ENCODE data around the gene ARHGAP6. TPM values are rescaled to one million over a fixed set of nuclear protein-coding genes. Genes with fewer than 3 reads are reported as not detected.

The ARHGAP6 gene
- total and polyA plus RNA-seq, 2 of the 4 experiments (the other 2 are of a cell fraction) = 1.4 to 1.8 TPM

GRCh38 chrX:11401966-11402365 is 263.8 kb downstream of the ARHGAP6 start:
- in situ Hi-C loops (cut with MboI; ENCODE audit: low sequenced_read_pairs) = no loop called here
- Histone ChIP-seq H2AFZ (replicated peaks; ENCODE audit: low read length, poor library complexity) (no peak overlapping the region), H3K79me1 (ENCODE audit: low read depth in 1 of 2, low read length in 2 of 2) (no peaks in the 10 kb centered on the region), H3K56ac (ENCODE audit: extremely low read depth, insufficient read depth, low read length) (no peak overlapping the region), H3K23ac (ENCODE audit: low read depth, low read length) (no peak overlapping the region), H3K14ac (replicated peaks; ENCODE audit: low read depth, low read length) (no peak overlapping the region), H4K20me1 (ENCODE audit: insufficient read depth, low read length) (no peaks in the 10 kb centered on the region), H3K9me1 (ENCODE audit: insufficient read depth, low read length) (no peaks in the 10 kb centered on the region), H3K27me3 (ENCODE audit: control insufficient read depth, insufficient read depth, low read length) (no peaks in the 10 kb centered on the region), H3K4me1 (ENCODE audit: control insufficient read depth, insufficient read depth, low read length) (0 out of 2 replicates have a peak, but pooled peaks cover 4% of the 10 kb centered on the region), H3K27ac (ENCODE audit: insufficient read depth, low read length) (no peak overlapping the region), H2BK120ac (ENCODE audit: low read depth, low read length) (no peak overlapping the region), H4K8ac (ENCODE audit: low read depth in 2 of 2, low read length in 2 of 2) (no peak overlapping the region), H3K36me3 (ENCODE audit: control insufficient read depth, insufficient read depth, low read length) (no peaks in the 10 kb centered on the region), H2AK5ac (ENCODE audit: low read depth, low read length) (no peak overlapping the region), H3K4ac (ENCODE audit: low read depth, low read length) (no peak overlapping the region), H2AK9ac (replicated peaks; ENCODE audit: low read depth, low read length, poor library complexity) (no peak overlapping the region), H3K18ac (ENCODE audit: low read depth, low read length) (no peak overlapping the region), H4K91ac (ENCODE audit: insufficient read depth, low read depth, low read length) (no peak overlapping the region), H3K9me3 (ENCODE audit: control insufficient read depth, insufficient read depth, low read length) (no peaks in the 10 kb centered on the region), H2BK20ac (ENCODE audit: low read depth, low read length) (no peak overlapping the region), H2BK15ac (ENCODE audit: low read depth, low read length) (no peak overlapping the region), H3K4me2 (ENCODE audit: low read depth, low read length) (no peak overlapping the region), H3K9ac (ENCODE audit: low read depth, low read length) (no peak overlapping the region), H2BK5ac (ENCODE audit: low read depth, low read length, poor library complexity, severe bottlenecking) (no peak overlapping the region), H3K4me3 (ENCODE audit: insufficient read depth, low read depth, low read length) (no peak overlapping the region), H4K5ac (ENCODE audit: low read depth, low read length) (no peak overlapping the region)
- ChIA-PET POLR2A (ENCODE audit: unreplicated experiment) (no interaction called here), CTCF (interaction anchor here (0.5 kb wide), 1 partner anchor 127 kb away, joined by 3 read pairs; no protein-coding TSS in a partner anchor)
- no CpG with 5 or more reads among the region's 2 CpGs for WGBS, 2 experiments (ENCODE audit: extremely low coverage in 2 of 2, insufficient read length in 1 of 2)
- no TSS peak for BruUV-seq (replicated peaks)
- intact Hi-C loops (cut with micrococcal nuclease) = no loop called here
- dilution Hi-C loops (cut with HindIII; ENCODE audit: low sequenced_read_pairs, unreplicated experiment) = no loop called here
- no peak for ATAC-seq (ENCODE audit: low read depth)
- no peak for TF ChIP-seq MXI1 (IDR thresholded peaks at IDR 0.05; ENCODE audit: borderline replicate concordance, low read depth, low read length)
- no peak for TF ChIP-seq RAD21 (IDR thresholded peaks at IDR 0.05; ENCODE audit: low read length)
- TF ChIP-seq SMC3 (IDR thresholded peaks at IDR 0.05; ENCODE audit: low read depth, low read length) = no peak
- TF ChIP-seq CHD1 (IDR thresholded peaks at IDR 0.05; ENCODE audit: low read depth, low read length) = no peak
- TF ChIP-seq NFE2L2 (IDR thresholded peaks at IDR 0.05; ENCODE audit: low read depth, low read length) = no peak
- no peak for TF ChIP-seq FOS (IDR thresholded peaks at IDR 0.05; ENCODE audit: low read depth, low read length)
- TF ChIP-seq, protein P1, sequence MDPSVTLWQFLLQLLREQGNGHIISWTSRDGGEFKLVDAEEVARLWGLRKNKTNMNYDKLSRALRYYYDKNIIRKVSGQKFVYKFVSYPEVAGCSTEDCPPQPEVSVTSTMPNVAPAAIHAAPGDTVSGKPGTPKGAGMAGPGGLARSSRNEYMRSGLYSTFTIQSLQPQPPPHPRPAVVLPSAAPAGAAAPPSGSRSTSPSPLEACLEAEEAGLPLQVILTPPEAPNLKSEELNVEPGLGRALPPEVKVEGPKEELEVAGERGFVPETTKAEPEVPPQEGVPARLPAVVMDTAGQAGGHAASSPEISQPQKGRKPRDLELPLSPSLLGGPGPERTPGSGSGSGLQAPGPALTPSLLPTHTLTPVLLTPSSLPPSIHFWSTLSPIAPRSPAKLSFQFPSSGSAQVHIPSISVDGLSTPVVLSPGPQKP (IDR thresholded peaks at IDR 0.05; ENCODE audit: borderline replicate concordance, low read depth, low read length) = no peak
- TF ChIP-seq RCOR1 (IDR thresholded peaks at IDR 0.05; ENCODE audit: insufficient replicate concordance, low read length) = no peak
- TF ChIP-seq MAFK (IDR thresholded peaks at IDR 0.05; ENCODE audit: low read depth, low read length) = no peak
- TF ChIP-seq BHLHE40 (IDR thresholded peaks at IDR 0.05; ENCODE audit: low read depth, low read length) = no peak
- TF ChIP-seq POLR2A (IDR thresholded peaks at IDR 0.05; ENCODE audit: low read depth, low read length) = no peak
- no peak for TF ChIP-seq CEBPB (IDR thresholded peaks at IDR 0.05; ENCODE audit: low read depth, low read length)
- TF ChIP-seq RFX5 (IDR thresholded peaks at IDR 0.05; ENCODE audit: low read depth, low read length) = no peak
- TF ChIP-seq MAZ (IDR thresholded peaks at IDR 0.05; ENCODE audit: borderline replicate concordance, low read depth, low read length) = no peak
- TF ChIP-seq, protein P2, sequence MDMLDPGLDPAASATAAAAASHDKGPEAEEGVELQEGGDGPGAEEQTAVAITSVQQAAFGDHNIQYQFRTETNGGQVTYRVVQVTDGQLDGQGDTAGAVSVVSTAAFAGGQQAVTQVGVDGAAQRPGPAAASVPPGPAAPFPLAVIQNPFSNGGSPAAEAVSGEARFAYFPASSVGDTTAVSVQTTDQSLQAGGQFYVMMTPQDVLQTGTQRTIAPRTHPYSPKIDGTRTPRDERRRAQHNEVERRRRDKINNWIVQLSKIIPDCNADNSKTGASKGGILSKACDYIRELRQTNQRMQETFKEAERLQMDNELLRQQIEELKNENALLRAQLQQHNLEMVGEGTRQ (IDR thresholded peaks at IDR 0.05; ENCODE audit: low read depth, low read length) = no peak
- TF ChIP-seq CTCF (conservative IDR thresholded peaks at IDR 0.05; ENCODE audit: low read depth, low read length) = no peak
- DNase-seq = peak; percentile 21
